ENCODE results near the gene MIEF2. TPM values are rescaled to one million over a fixed set of nuclear protein-coding genes. Genes with fewer than 3 reads are reported as not detected.
"Not testable (repeated sequence)": the region's sequence is repeated elsewhere in the genome, so short reads cannot be mapped to it uniquely, and the experiment has no call there.

The MIEF2 gene, protein sequence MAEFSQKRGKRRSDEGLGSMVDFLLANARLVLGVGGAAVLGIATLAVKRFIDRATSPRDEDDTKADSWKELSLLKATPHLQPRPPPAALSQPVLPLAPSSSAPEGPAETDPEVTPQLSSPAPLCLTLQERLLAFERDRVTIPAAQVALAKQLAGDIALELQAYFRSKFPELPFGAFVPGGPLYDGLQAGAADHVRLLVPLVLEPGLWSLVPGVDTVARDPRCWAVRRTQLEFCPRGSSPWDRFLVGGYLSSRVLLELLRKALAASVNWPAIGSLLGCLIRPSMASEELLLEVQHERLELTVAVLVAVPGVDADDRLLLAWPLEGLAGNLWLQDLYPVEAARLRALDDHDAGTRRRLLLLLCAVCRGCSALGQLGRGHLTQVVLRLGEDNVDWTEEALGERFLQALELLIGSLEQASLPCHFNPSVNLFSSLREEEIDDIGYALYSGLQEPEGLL
- 1 to 10 TPM; 5.5 to 5.6 TPM for total RNA-seq
- polyA plus RNA-seq: 14.1 TPM

DNA sequence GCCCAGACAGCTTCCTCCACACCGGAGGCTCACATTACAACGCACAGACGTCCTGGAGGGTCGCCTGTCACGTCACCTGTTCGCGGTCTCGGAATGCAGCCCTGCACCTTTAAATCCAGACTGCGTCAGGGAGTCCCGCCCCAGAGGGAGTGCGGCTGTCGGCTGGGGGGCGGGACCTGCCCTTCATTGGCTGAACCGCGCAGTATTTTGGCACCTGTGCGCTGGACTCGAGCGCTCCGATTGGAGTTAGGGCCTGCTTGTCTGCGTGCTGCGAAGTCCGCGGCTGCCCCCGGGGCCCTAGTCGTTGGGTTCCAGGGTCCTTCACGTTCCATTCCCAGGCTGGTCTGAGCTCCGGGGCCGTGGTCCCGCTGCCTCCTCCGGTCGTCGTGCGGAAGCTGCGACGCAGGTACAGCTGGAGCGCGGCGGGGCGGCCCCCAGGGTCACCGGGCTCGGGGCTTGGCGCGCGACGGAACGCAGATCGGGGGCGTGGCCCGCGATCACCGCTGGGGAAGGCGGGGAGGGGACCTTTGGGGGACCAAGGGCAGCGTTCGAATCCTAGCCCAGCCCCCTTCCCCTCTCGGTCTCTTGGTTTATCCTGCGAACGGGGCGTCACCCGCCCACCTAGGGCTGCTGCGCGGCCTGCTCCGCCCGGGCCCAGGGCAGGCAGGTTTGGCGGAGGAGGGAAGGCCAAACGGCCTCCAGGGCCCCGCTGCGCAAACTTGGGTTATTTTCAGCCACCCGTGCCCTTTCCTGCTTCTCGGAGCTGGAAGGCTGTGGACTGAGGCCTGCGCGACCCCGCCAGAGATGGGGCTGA lies at the start of gene MIEF2:
TSS of gene MIEF2 (plus strand) at position 331 of the 814 bp plus-strand sequence. CDS start 2,059 bp downstream, outside the sequence.
- peak within 1 kb of the TSS; percentile 86 for H3K27ac ChIP-seq (ENCODE audit: low read depth, low read length)
- DNase-seq: peak; percentile 88 to 95 (median 90)
- peak within 1 kb of the TSS; percentile 82 to 93 (median 86) for H3K27ac Mint-ChIP-seq
- peaks cover 0 to 41% (median 3%) of the 10 kb centered on the region in 3 donors for H3K36me3 Mint-ChIP-seq
- peaks cover 35 to 64% (median 38%) of the 10 kb centered on the region in 3 donors for H3K4me1 Mint-ChIP-seq
- ChIA-PET CTCF (interaction anchor here (1.0 kb wide), 1 partner anchor 20 kb away, joined by 3 read pairs; no protein-coding TSS in a partner anchor), POLR2A (interaction anchor here (0.5 to 1.6 kb wide), 4 partner anchors 26 to 102 kb away, joined by 3 to 6 read pairs (median 4); partner anchors contain the start of gene SHMT1)
- peak within 1 kb of the TSS; percentile 80 to 97 (median 84) for H3K4me3 Mint-ChIP-seq
- H3K9me3 ChIP-seq (ENCODE audit: low read length): no peaks in the 10 kb centered on the region
- no peaks in the 10 kb centered on the region for H3K9me3 Mint-ChIP-seq
- H3K27me3 ChIP-seq (ENCODE audit: insufficient read depth, low read length, poor library complexity, severe bottlenecking): no peaks in the 10 kb centered on the region
- H3K4me3 ChIP-seq (ENCODE audit: low read length): peak within 1 kb of the TSS; percentile 89
- no peaks in the 10 kb centered on the region for H3K27me3 Mint-ChIP-seq
- H3K4me1 ChIP-seq (ENCODE audit: insufficient read depth, low read length): peaks cover 50% of the 10 kb centered on the region
- peaks cover 13% of the 10 kb centered on the region for H3K36me3 ChIP-seq (ENCODE audit: insufficient read depth, low read length)

DNA sequence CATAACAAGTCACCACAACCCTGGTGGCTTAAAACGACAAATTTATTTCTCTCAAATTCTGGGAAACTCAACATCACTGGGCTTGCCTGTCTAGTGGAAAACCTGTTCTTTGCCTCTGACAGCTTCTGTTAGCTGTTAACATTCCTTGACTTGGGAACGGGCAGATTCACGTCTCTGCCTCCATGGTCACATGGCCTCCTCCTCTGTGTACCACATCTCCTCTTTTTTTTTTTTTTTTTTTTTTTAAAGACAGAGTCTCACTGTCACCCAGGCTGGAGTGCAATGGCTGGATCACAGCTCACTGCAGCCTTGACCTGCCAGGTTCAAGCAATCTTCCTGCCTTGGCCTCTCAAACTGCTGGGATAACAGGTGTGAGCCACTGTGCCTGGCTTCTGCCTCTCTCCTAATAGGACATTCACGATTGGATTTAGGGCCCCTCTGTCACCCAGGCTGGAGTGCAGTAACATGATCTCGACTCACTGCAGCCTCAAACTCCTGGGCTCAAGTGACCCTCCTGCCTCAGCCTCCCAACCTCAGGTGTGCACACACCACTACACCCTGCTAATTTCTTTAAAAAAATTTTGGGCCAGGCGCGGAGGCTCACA lies 46.7 kb upstream of the MIEF2 start:
- Mint-ChIP-seq H3K27ac (peak overlapping the region in 1 of 8 donors; percentile 58), H3K27me3 (no peaks in the 10 kb centered on the region), H3K4me3 (no peak overlapping the region), H3K4me1 (peaks cover 0 to 2% (median 1%) of the 10 kb centered on the region in 3 donors), H3K9me3 (no peaks in the 10 kb centered on the region), H3K36me3 (peaks cover 0 to 29% (median 7%) of the 10 kb centered on the region in 3 donors)
- H3K27ac ChIP-seq (ENCODE audit: low read depth, low read length): no peak overlapping the region
- CTCF ChIA-PET: no interaction called here
- DNase-seq: no peak
- H3K4me1 ChIP-seq (ENCODE audit: insufficient read depth, low read length): no peaks in the 10 kb centered on the region
- H3K27me3 ChIP-seq (ENCODE audit: insufficient read depth, low read length, poor library complexity, severe bottlenecking): no peaks in the 10 kb centered on the region
- H3K9me3 ChIP-seq (ENCODE audit: low read length): no peaks in the 10 kb centered on the region
- no peak overlapping the region for H3K4me3 ChIP-seq (ENCODE audit: low read length)
- POLR2A ChIA-PET: no interaction called here
- H3K36me3 ChIP-seq (ENCODE audit: insufficient read depth, low read length): peaks cover 12% of the 10 kb centered on the region

DNA sequence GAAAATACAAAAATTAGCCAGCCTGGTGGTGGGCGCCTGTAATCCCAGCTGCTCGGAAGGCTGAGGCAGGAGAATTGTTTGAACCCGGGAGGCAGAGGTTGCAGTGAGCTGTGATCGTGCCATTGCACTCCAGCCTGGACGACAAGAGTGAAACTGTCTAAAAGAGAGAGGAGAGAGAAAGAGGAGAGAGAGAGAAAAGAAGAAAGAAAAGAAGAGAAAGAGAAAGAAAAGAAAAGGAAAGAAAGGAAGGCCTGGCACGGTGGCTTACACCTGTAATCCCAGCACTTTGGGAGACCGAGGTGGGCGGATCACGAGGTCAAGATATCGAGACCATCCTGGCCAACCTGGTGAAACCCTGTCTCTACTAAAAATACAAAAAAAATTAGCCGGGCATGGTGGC lies 43.6 kb upstream of the MIEF2 start:
- peak overlapping the region in 1 of 8 donors; percentile 66 for H3K27ac Mint-ChIP-seq
- CTCF ChIA-PET: interaction anchor here (0.7 to 1.6 kb wide), 8 partner anchors 9 to 1084 kb away, joined by 3 to 6 read pairs (median 3); partner anchors contain the start of gene ALKBH5
- H3K27me3 ChIP-seq (ENCODE audit: insufficient read depth, low read length, poor library complexity, severe bottlenecking); H3K9me3 ChIP-seq (ENCODE audit: low read length); H3K4me1 Mint-ChIP-seq; H3K4me3 ChIP-seq (ENCODE audit: low read length); POLR2A ChIA-PET; H3K4me1 ChIP-seq (ENCODE audit: insufficient read depth, low read length); H3K9me3 Mint-ChIP-seq; H3K4me3 Mint-ChIP-seq; DNase-seq; H3K27ac ChIP-seq (ENCODE audit: low read depth, low read length); H3K36me3 Mint-ChIP-seq; H3K27me3 Mint-ChIP-seq; H3K36me3 ChIP-seq (ENCODE audit: insufficient read depth, low read length): not testable (repeated sequence)

DNA sequence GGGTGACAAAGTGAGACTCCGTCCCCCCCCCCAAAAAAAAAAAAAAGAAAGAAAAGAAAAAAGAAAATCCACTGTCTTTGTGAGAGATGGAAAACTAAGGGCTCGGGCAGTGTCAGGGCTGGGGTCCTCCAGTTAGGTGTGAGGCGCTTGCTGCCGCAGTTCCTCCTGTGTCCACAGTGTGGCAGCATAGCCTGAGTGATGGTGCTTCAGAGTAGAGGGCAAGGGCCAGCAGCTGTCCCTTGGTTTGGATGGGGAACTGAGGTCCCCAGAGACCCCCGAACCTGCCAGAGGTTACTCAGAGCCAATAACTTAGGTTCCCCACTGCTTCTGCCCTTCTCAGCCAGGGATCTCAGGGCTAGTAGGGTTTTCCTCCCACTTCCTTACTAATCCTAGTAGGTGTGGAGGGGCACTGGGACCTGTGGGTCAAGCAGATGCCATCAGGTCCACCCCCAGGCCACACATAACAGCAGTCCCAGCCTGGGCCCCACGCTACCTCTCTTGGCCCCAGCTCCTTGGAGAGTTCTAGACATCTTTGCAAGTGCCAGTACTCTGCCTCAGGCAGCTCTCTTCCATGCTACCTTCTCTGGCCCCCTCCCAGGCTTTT lies 42.9 kb upstream of the MIEF2 start:
- Mint-ChIP-seq H3K36me3 (no peaks in the 10 kb centered on the region), H3K4me3 (peak overlapping the region in 1 of 7 donors; percentile 13), H3K27me3 (no peaks in the 10 kb centered on the region), H3K9me3 (no peaks in the 10 kb centered on the region), H3K27ac (peak overlapping the region in 1 of 8 donors; percentile 82), H3K4me1 (peaks cover 0 to 2% (median 1%) of the 10 kb centered on the region in 3 donors)
- H3K36me3 ChIP-seq (ENCODE audit: insufficient read depth, low read length): no peaks in the 10 kb centered on the region
- peak; percentile 47 to 76 (median 60) for DNase-seq
- H3K4me3 ChIP-seq (ENCODE audit: low read length): no peak overlapping the region
- no peaks in the 10 kb centered on the region for H3K9me3 ChIP-seq (ENCODE audit: low read length)
- H3K27ac ChIP-seq (ENCODE audit: low read depth, low read length): no peak overlapping the region
- H3K27me3 ChIP-seq (ENCODE audit: insufficient read depth, low read length, poor library complexity, severe bottlenecking): no peaks in the 10 kb centered on the region
- ChIA-PET POLR2A (no interaction called here), CTCF (interaction anchor here (0.7 to 1.6 kb wide), 8 partner anchors 9 to 1083 kb away, joined by 3 to 6 read pairs (median 3); partner anchors contain the start of gene ALKBH5)
- no peaks in the 10 kb centered on the region for H3K4me1 ChIP-seq (ENCODE audit: insufficient read depth, low read length)

DNA sequence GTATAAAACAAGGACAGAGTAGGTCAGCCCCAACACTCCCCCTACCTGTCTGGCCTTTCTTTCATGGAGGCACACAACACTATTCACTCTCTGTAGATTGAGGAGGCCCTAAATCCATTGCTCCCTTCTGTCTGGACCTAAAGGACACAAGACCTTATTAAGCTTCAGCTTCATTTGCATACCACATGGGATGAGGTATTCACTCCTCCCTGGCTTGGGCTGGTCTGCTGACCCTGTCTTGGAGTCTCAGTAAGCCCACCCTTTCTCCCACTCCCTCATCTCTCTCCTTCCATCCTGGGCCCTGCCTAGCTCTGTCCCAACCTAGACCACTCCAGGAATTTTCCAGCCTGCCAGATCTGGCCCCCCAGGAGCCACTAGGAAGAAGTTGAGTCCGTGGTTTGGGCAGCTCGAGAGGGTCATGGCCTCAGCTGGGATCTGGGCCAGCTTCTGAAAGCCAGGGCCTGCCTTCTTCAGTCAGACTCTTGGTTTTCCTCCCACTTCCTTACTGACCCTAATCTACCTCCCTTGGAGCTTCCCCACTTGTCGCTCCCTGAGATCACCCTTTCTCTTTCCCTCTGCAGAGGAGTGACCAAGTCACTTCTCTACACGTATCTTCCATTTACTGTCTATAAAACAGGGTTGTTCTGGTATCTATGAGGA lies 41.6 kb upstream of the MIEF2 start:
- H3K9me3 Mint-ChIP-seq: no peaks in the 10 kb centered on the region
- Histone ChIP-seq H3K27me3 (ENCODE audit: insufficient read depth, low read length, poor library complexity, severe bottlenecking) (no peaks in the 10 kb centered on the region), H3K9me3 (ENCODE audit: low read length) (no peaks in the 10 kb centered on the region), H3K4me1 (ENCODE audit: insufficient read depth, low read length) (no peaks in the 10 kb centered on the region), H3K4me3 (ENCODE audit: low read length) (no peak overlapping the region), H3K27ac (ENCODE audit: low read depth, low read length) (no peak overlapping the region), H3K36me3 (ENCODE audit: insufficient read depth, low read length) (no peaks in the 10 kb centered on the region)
- DNase-seq: no peak
- ChIA-PET CTCF (interaction anchor here (1.0 to 1.1 kb wide), 2 partner anchors 30 to 77 kb away, joined by 3 read pairs; no protein-coding TSS in a partner anchor), POLR2A (no interaction called here)
- H3K4me3 Mint-ChIP-seq: no peak overlapping the region
- H3K27ac Mint-ChIP-seq: peak overlapping the region in 2 of 8 donors; percentile 8
- H3K4me1 Mint-ChIP-seq: peaks cover 0 to 2% (median 1%) of the 10 kb centered on the region in 3 donors
- H3K27me3 Mint-ChIP-seq: no peaks in the 10 kb centered on the region
- H3K36me3 Mint-ChIP-seq: no peaks in the 10 kb centered on the region

DNA sequence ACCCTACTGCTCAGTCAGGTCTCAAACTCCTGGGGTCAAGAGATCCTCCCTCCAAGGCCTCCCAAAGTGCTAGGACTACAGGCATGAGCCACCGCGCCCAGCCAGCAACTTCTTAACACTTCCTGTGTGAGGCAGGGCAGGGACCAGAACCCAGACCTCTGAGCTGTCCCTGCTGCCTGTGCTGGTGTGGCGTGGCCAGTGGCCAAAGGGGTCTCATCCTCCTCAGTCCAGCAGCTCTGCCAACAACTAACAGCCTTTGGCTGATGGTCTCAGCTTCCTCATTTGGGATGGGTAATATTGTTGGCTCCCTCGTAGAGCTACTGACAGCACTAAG lies 36.4 kb upstream of the MIEF2 start:
- H3K9me3 Mint-ChIP-seq: no peaks in the 10 kb centered on the region

More for the DNA sequence above, 36.4 kb upstream of the MIEF2 start:
- peaks cover 0 to 4% (median 0%) of the 10 kb centered on the region in 3 donors for H3K36me3 Mint-ChIP-seq
- H3K27me3 ChIP-seq (ENCODE audit: insufficient read depth, low read length, poor library complexity, severe bottlenecking): no peaks in the 10 kb centered on the region
- peaks cover 22 to 37% (median 27%) of the 10 kb centered on the region in 3 donors for H3K4me1 Mint-ChIP-seq
- H3K27me3 Mint-ChIP-seq: no peaks in the 10 kb centered on the region
- H3K27ac Mint-ChIP-seq: no peak overlapping the region
- peaks cover 18% of the 10 kb centered on the region for H3K4me1 ChIP-seq (ENCODE audit: insufficient read depth, low read length)
- CTCF ChIA-PET: interaction anchor here (1.4 to 1.5 kb wide), 2 partner anchors 8 to 11 kb away, joined by 4 read pairs; no protein-coding TSS in a partner anchor
- no peaks in the 10 kb centered on the region for H3K36me3 ChIP-seq (ENCODE audit: insufficient read depth, low read length)
- H3K27ac ChIP-seq (ENCODE audit: low read depth, low read length): no peak overlapping the region
- H3K4me3 ChIP-seq (ENCODE audit: low read length): no peak overlapping the region
- H3K4me3 Mint-ChIP-seq: no peak overlapping the region
- DNase-seq: no peak
- H3K9me3 ChIP-seq (ENCODE audit: low read length): no peaks in the 10 kb centered on the region
- POLR2A ChIA-PET: no interaction called here
